ENCODE measurements around the gene C1orf174.
A peak's percentile ranks its signal among the peaks of the same experiment; 100 is the strongest.
"Not testable (repeated sequence)": the region's sequence is repeated elsewhere in the genome, so short reads cannot be mapped to it uniquely, and the experiment has no call there.

The C1orf174 gene

DNA sequence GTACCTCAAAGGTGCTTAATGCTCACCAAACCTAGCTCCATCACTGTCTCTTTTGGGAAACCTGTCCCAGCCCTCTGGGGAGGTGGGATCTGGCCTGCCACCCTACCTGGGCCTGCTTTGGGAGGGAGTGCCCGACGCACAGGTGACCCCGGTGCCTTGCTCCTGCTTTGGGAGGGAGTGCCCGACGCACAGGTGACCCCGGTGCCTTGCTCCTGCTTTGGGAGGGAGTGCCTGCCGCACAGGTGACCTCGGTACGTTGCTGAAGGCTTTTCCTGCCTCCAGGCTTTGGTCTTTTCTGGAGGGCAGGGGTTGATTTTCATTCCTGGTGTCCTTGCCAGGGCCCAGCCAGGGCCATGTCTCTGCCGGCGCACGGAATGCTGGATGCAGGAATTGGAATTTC is 25.2 kb upstream of the C1orf174 start:
- no peaks in the 10 kb centered on the region for H3K9me3 ChIP-seq (ENCODE audit: control insufficient read depth, low read length)
- no peaks in the 10 kb centered on the region for H3K27me3 ChIP-seq (replicated peaks; ENCODE audit: control insufficient read depth, insufficient read depth, low read length, poor library complexity, severe bottlenecking)
- H3K36me3 ChIP-seq (ENCODE audit: control insufficient read depth, insufficient read depth, low read length), result no peaks in the 10 kb centered on the region
- H3K4me3 ChIP-seq (ENCODE audit: insufficient read depth, low read depth, low read length, poor library complexity, severe bottlenecking), result no peak overlapping the region
- no peak overlapping the region for H3K27ac ChIP-seq (ENCODE audit: insufficient read depth, low read length, poor library complexity, severe bottlenecking)
- no peak for DNase-seq
- H3K4me1 ChIP-seq (ENCODE audit: control insufficient read depth, insufficient read depth, low read length, poor library complexity, severe bottlenecking), result no peaks in the 10 kb centered on the region

DNA sequence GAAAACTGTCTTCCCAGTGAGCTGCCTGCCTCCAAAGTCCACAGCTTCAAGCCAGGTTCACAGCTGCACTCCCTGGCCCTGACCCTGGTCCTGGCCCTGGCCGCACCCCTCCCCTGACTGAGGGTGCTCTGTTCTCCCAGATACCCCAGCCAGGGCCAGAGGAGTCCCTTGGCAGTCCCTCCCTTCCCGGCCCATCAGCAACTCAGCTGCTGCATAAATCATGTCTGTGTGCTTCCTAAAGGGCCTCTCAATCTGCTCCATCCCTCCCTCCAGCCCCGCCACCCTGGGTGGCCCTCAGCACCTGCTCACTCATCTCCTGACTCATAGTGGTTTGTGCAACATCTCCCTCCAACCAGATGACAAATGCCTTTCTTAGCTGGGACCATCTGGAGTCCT is 24.8 kb upstream of the C1orf174 start:
- Histone ChIP-seq H3K27me3 (replicated peaks; ENCODE audit: control insufficient read depth, insufficient read depth, low read length, poor library complexity, severe bottlenecking) (no peaks in the 10 kb centered on the region), H3K27ac (ENCODE audit: insufficient read depth, low read length, poor library complexity, severe bottlenecking) (no peak overlapping the region), H3K4me3 (ENCODE audit: insufficient read depth, low read depth, low read length, poor library complexity, severe bottlenecking) (no peak overlapping the region), H3K9me3 (ENCODE audit: control insufficient read depth, low read length) (no peaks in the 10 kb centered on the region), H3K36me3 (ENCODE audit: control insufficient read depth, insufficient read depth, low read length) (no peaks in the 10 kb centered on the region), H3K4me1 (ENCODE audit: control insufficient read depth, insufficient read depth, low read length, poor library complexity, severe bottlenecking) (no peaks in the 10 kb centered on the region)
- no peak for DNase-seq

DNA sequence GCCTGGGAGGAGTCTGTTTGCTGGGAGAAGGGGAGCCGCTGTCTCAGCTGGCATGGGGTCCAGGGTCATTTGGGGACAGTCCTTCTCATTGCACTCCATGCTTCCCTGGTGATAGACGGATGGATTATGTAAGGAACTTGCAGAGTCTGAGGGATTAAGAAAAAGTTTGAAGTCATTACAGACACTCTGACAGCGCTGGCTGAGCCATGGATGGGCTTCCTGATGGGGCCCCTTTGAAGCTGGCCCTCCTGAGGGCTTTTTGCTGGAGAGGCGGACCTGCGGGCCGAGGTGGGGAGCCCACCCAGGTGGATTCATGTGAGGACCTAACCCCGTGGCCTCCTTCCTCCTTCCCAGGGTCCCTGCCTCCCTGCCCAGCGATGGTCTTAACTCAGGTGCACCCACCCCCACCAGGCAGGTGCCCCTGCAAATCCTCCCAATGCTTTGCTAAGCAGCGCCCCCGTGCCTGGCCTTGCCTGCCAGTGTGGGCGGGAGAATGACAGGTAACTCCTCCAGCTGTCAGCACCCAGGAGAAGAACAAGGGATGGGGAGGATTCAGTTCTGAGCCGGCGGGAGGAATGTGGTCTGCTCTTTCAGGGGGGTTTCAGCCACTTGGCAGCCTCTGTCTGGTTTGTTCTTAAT is 24.2 kb upstream of the C1orf174 start:
- no peaks in the 10 kb centered on the region for H3K9me3 ChIP-seq (ENCODE audit: control insufficient read depth, low read length)
- no peaks in the 10 kb centered on the region for H3K36me3 ChIP-seq (ENCODE audit: control insufficient read depth, insufficient read depth, low read length)
- H3K4me3 ChIP-seq (ENCODE audit: insufficient read depth, low read depth, low read length, poor library complexity, severe bottlenecking), result no peak overlapping the region
- no peaks in the 10 kb centered on the region for H3K4me1 ChIP-seq (ENCODE audit: control insufficient read depth, insufficient read depth, low read length, poor library complexity, severe bottlenecking)
- H3K27me3 ChIP-seq (replicated peaks; ENCODE audit: control insufficient read depth, insufficient read depth, low read length, poor library complexity, severe bottlenecking), result no peaks in the 10 kb centered on the region
- H3K27ac ChIP-seq (ENCODE audit: insufficient read depth, low read length, poor library complexity, severe bottlenecking), result no peak overlapping the region
- no peak for DNase-seq

DNA sequence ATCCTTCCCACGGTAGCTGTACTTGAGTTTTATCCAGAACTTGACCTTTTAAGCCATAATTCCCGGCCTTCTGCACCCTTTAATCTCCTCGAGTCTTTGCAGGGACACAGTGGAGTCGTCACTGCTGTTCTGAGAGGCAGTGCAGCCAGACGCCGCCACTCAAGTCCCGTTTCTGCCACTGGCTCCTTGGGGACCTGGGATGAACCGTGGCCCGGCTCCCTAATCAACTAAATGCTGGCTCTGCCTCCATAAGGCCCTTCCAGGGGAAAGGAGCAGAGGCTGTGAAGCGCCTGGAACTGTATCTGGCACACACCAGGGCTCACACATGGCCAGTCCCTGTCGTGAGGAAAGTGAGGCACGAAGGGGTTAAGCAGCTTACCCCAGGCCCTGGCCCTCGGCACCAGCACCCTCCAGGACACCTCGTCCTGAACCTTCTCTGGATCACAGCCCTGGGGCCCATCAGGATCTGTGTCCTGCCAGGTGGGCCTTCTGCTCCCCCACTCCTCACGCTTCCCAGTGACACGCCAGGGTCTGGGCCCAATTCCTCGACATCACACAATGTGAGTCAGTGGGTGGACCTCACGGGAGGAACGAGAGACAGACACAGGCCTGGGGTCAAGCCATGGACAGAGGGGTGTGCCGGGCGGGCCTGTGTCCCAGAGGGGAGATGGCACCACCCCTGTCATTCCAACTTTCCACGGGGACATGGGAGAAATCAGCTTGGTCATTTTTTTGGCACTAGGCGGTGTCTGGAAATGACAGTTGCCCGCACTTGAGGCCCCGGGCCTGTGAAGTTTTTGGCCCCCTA is 23.5 kb upstream of the C1orf174 start:
- Histone ChIP-seq H3K4me1 (ENCODE audit: control insufficient read depth, insufficient read depth, low read length, poor library complexity, severe bottlenecking) (no peaks in the 10 kb centered on the region), H3K27me3 (replicated peaks; ENCODE audit: control insufficient read depth, insufficient read depth, low read length, poor library complexity, severe bottlenecking) (no peaks in the 10 kb centered on the region), H3K27ac (ENCODE audit: insufficient read depth, low read length, poor library complexity, severe bottlenecking) (no peak overlapping the region), H3K9me3 (ENCODE audit: control insufficient read depth, low read length) (no peaks in the 10 kb centered on the region), H3K4me3 (ENCODE audit: insufficient read depth, low read depth, low read length, poor library complexity, severe bottlenecking) (no peak overlapping the region), H3K36me3 (ENCODE audit: control insufficient read depth, insufficient read depth, low read length) (no peaks in the 10 kb centered on the region)
- no peak for DNase-seq

DNA sequence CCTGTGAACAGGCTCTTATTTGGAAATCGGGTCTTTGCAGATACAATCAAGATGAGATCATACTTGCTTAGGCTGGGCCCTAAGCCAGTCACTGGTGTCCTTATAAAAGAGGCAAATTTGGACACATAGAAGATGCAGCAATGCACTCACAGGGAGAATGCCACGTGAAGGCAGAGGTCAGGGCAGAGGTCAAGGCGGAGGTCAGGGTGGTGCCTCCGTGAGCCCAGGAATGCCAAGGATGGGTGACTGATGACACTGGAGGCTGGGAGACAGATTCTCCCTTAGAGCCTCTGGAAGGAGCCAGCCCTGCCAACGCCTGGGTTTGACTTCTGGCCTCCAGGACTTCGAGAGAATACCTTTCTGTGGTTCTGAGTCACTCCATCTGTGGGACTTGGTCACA is 22.8 kb upstream of the C1orf174 start:
- no peaks in the 10 kb centered on the region for H3K36me3 ChIP-seq (ENCODE audit: control insufficient read depth, insufficient read depth, low read length)
- DNase-seq, result no peak
- no peaks in the 10 kb centered on the region for H3K9me3 ChIP-seq (ENCODE audit: control insufficient read depth, low read length)
- no peak overlapping the region for H3K27ac ChIP-seq (ENCODE audit: insufficient read depth, low read length, poor library complexity, severe bottlenecking)
- H3K4me1 ChIP-seq (ENCODE audit: control insufficient read depth, insufficient read depth, low read length, poor library complexity, severe bottlenecking), result no peaks in the 10 kb centered on the region
- H3K4me3 ChIP-seq (ENCODE audit: insufficient read depth, low read depth, low read length, poor library complexity, severe bottlenecking), result no peak overlapping the region
- no peaks in the 10 kb centered on the region for H3K27me3 ChIP-seq (replicated peaks; ENCODE audit: control insufficient read depth, insufficient read depth, low read length, poor library complexity, severe bottlenecking)

DNA sequence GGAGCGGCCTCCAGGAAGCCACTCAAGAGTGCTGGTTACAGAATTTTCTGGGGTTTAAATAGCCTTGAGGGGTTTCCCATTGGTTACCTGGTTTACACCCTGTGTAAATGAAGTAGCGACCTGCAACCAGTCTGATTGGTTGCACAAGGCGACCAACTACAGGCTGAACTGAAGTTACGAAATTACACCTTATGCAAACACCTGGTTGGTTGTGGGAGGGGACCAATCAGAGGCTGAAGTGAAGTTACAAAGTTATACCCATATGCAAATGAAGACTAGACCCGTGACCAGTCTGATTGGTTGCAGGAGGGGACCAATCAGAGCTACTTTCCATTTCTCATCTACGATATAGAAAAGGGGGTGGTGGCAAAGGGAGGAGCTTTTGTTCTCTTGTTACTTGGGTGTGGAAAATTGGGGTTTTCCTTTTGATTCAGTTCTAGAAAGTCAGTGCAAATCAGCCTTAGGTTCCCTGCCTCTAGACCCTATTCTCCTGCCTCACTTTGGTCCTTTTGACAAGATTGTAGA is 22.2 kb upstream of the C1orf174 start:
- no peak overlapping the region for H3K27ac ChIP-seq (ENCODE audit: insufficient read depth, low read length, poor library complexity, severe bottlenecking)
- no peaks in the 10 kb centered on the region for H3K9me3 ChIP-seq (ENCODE audit: control insufficient read depth, low read length)
- DNase-seq, result peak; percentile 13 to 65 (median 30)
- H3K4me1 ChIP-seq (ENCODE audit: control insufficient read depth, insufficient read depth, low read length, poor library complexity, severe bottlenecking), result no peaks in the 10 kb centered on the region
- no peaks in the 10 kb centered on the region for H3K27me3 ChIP-seq (replicated peaks; ENCODE audit: control insufficient read depth, insufficient read depth, low read length, poor library complexity, severe bottlenecking)
- H3K4me3 ChIP-seq (ENCODE audit: insufficient read depth, low read depth, low read length, poor library complexity, severe bottlenecking), result no peak overlapping the region
- H3K36me3 ChIP-seq (ENCODE audit: control insufficient read depth, insufficient read depth, low read length), result no peaks in the 10 kb centered on the region

DNA sequence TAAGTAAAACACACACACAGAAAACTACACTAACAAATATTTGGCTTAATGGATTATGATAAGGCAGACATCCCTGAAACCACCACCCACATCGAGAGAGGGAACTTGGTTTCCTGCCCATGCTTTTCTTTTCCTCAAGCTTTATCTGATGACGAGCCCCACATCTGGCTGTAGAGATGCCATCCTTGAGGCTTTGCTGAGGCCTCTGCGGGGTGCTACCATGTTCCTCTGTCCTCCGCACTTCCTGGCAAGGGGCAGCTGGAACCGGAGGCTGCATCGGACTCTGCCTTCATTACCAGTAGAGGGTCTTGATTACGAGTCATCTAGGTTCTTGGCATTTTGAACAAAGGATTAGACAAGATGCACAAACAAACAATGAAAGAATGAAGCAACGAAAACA is 21.7 kb upstream of the C1orf174 start:
- no peaks in the 10 kb centered on the region for H3K36me3 ChIP-seq (ENCODE audit: control insufficient read depth, insufficient read depth, low read length)
- no peaks in the 10 kb centered on the region for H3K27me3 ChIP-seq (replicated peaks; ENCODE audit: control insufficient read depth, insufficient read depth, low read length, poor library complexity, severe bottlenecking)
- no peak overlapping the region for H3K4me3 ChIP-seq (ENCODE audit: insufficient read depth, low read depth, low read length, poor library complexity, severe bottlenecking)
- no peaks in the 10 kb centered on the region for H3K4me1 ChIP-seq (ENCODE audit: control insufficient read depth, insufficient read depth, low read length, poor library complexity, severe bottlenecking)
- no peak for DNase-seq
- H3K27ac ChIP-seq (ENCODE audit: insufficient read depth, low read length, poor library complexity, severe bottlenecking), result no peak overlapping the region
- H3K9me3 ChIP-seq (ENCODE audit: control insufficient read depth, low read length), result no peaks in the 10 kb centered on the region

DNA sequence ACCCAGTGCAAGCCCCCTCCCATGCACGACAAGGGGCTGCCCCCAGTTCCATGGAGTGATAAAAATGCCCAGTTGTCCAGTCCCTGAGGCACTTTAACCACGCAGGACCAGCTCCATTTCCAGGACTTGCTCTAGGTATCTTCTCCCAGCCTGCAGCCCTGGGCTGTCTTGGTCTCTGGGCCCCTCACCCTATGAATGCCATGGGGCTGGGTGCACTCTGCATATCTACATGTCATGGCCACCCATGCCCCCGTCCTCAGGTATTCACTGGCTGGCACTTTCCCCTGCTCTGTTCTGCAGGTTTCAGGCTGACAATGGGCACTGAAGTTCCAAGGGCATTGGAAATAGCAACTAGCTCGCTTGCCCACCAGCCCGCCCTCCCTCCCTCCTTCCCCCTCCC is 19.6 kb upstream of the C1orf174 start:
- H3K9me3 ChIP-seq (ENCODE audit: control insufficient read depth, low read length), result no peaks in the 10 kb centered on the region
- H3K36me3 ChIP-seq (ENCODE audit: control insufficient read depth, insufficient read depth, low read length), result no peaks in the 10 kb centered on the region
- no peaks in the 10 kb centered on the region for H3K4me1 ChIP-seq (ENCODE audit: control insufficient read depth, insufficient read depth, low read length, poor library complexity, severe bottlenecking)
- H3K4me3 ChIP-seq (ENCODE audit: insufficient read depth, low read depth, low read length, poor library complexity, severe bottlenecking), result no peak overlapping the region
- no peak overlapping the region for H3K27ac ChIP-seq (ENCODE audit: insufficient read depth, low read length, poor library complexity, severe bottlenecking)
- DNase-seq, result no peak
- H3K27me3 ChIP-seq (replicated peaks; ENCODE audit: control insufficient read depth, insufficient read depth, low read length, poor library complexity, severe bottlenecking), result no peaks in the 10 kb centered on the region

DNA sequence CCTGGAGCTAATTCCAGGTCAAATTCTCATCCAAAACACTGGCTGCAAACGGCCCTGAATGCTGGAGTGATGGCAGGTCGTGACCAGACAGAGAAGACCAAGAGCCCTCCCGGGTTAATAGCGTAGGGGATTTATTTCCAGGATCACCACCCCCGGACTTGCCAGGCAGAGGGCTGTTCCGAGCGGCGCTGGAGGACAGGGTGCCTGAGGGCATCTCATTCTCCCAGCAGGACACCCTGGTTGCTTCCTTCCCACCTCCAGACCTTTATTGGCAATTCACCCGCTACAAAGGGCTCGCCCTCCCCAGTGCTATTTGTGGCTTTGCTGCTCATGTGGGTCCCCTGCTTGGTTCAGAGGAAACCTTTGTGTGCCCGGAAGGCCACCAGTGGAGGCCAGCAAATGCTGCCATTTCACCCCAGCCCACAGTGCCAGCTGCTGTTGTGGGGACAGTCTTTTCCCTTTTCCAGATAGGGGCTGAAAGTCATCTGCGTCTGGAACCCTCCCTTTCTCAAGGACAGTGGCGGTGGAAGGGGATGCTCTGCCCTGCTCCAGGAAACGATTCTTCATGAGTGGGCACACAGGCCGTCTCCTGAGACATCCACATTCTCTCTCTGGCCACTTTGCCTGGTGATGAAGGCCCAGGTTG is 19.0 kb upstream of the C1orf174 start:
- Histone ChIP-seq H3K4me1 (ENCODE audit: control insufficient read depth, insufficient read depth, low read length, poor library complexity, severe bottlenecking) (no peaks in the 10 kb centered on the region), H3K36me3 (ENCODE audit: control insufficient read depth, insufficient read depth, low read length) (no peaks in the 10 kb centered on the region), H3K27ac (ENCODE audit: insufficient read depth, low read length, poor library complexity, severe bottlenecking) (no peak overlapping the region), H3K4me3 (ENCODE audit: insufficient read depth, low read depth, low read length, poor library complexity, severe bottlenecking) (no peak overlapping the region), H3K27me3 (replicated peaks; ENCODE audit: control insufficient read depth, insufficient read depth, low read length, poor library complexity, severe bottlenecking) (no peaks in the 10 kb centered on the region), H3K9me3 (ENCODE audit: control insufficient read depth, low read length) (no peaks in the 10 kb centered on the region)
- no peak for DNase-seq

DNA sequence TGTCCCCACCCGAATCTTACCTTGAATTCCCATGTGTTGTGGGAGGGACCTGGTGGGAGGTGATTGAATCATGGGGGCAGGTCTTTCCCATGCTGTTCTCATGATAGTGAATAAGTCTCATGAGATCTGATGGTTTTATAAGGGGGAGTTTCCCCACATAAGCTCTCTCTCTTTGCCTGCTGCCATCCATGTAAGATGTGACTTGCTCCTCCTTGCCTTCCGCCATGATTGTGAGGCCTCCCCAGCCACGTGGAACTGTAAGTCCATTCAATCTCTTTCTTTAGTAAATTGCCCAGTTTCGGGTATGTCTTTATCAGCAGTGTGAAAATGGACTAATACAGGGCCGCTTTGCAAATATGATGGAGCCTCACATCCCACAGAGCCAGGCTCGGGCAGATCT is 18.3 kb upstream of the C1orf174 start:
- DNase-seq; H3K4me1 ChIP-seq (ENCODE audit: control insufficient read depth, insufficient read depth, low read length, poor library complexity, severe bottlenecking); H3K27me3 ChIP-seq (replicated peaks; ENCODE audit: control insufficient read depth, insufficient read depth, low read length, poor library complexity, severe bottlenecking); H3K27ac ChIP-seq (ENCODE audit: insufficient read depth, low read length, poor library complexity, severe bottlenecking); H3K9me3 ChIP-seq (ENCODE audit: control insufficient read depth, low read length); H3K4me3 ChIP-seq (ENCODE audit: insufficient read depth, low read depth, low read length, poor library complexity, severe bottlenecking); H3K36me3 ChIP-seq (ENCODE audit: control insufficient read depth, insufficient read depth, low read length): not testable (repeated sequence)

All from effector memory CD4-positive, alpha-beta T cell (primary cell).